Measurements from ENCODE around the gene GABPB1. TPM values are rescaled to one million over a fixed set of nuclear protein-coding genes. Genes with fewer than 3 reads are reported as not detected.
"Not testable (repeated sequence)": the region's sequence is repeated elsewhere in the genome, so short reads cannot be mapped to it uniquely, and the experiment has no call there.

Gene GABPB1
- polyA plus RNA-seq, result 10 to 100 TPM in 1 of 3 donors, 1 to 10 TPM in 2; 3.5 to 15.4 (median 6.7) TPM

- 0% methylated on average over 69 to 70 of the region's 70 CpGs for WGBS, 3 donors
- H3K27ac ChIP-seq (ENCODE audit: low read depth, low read length), result peak within 1 kb of the TSS; percentile 91
These were observed at the start of gene GABPB1 for GRCh38 chr15:50354838-50355618. GABPB1 (minus strand) TSS chr15:50355198; CDS start chr15:50309798, 45,400 bp downstream.

- not testable (repeated sequence) for H3K27ac ChIP-seq (ENCODE audit: low read depth, low read length)
- 77 to 93% (median 86%) methylated on average over 4 of the region's 4 CpGs for WGBS, 3 donors
These were observed 36.6 kb upstream of the GABPB1 start for GRCh38 chr15:50391561-50391960.

- H3K27ac ChIP-seq (ENCODE audit: low read depth, low read length), result no peak overlapping the region
- WGBS, 3 donors, result 34 to 60% (median 54%) methylated on average over 4 of the region's 4 CpGs
These were observed 35.7 kb upstream of the GABPB1 start for GRCh38 chr15:50390554-50391264.

- H3K27ac ChIP-seq (ENCODE audit: low read depth, low read length), result not testable (repeated sequence)
- 65 to 76% (median 72%) methylated on average over 5 of the region's 5 CpGs for WGBS, 3 donors
These were observed 27.4 kb upstream of the GABPB1 start for GRCh38 chr15:50382408-50382807.

GRCh38 chr15:50381438-50381837 is 26.4 kb upstream of the GABPB1 start:
- WGBS, 3 donors, result 42 to 71% (median 69%) methylated on average over 1 of the region's 1 CpG
- H3K27ac ChIP-seq (ENCODE audit: low read depth, low read length), result no peak overlapping the region

GRCh38 chr15:50380089-50380488 is 25.1 kb upstream of the GABPB1 start:
- H3K27ac ChIP-seq (ENCODE audit: low read depth, low read length), result no peak overlapping the region
- 41 to 88% (median 45%) methylated on average over 1 of the region's 1 CpG for WGBS, 3 donors

GRCh38 chr15:50379413-50379812 is 24.4 kb upstream of the GABPB1 start:
- WGBS, 3 donors, result 96 to 99% (median 98%) methylated on average over 7 of the region's 7 CpGs
- not testable (repeated sequence) for H3K27ac ChIP-seq (ENCODE audit: low read depth, low read length)

GRCh38 chr15:50378776-50379175 is 23.8 kb upstream of the GABPB1 start:
- no peak overlapping the region for H3K27ac ChIP-seq (ENCODE audit: low read depth, low read length)
- 95 to 100% (median 97%) methylated on average over 1 of the region's 1 CpG for WGBS, 3 donors

GRCh38 chr15:50377867-50378751 is 23.1 kb upstream of the GABPB1 start:
- 62 to 76% (median 69%) methylated on average over 3 of the region's 3 CpGs for WGBS, 3 donors
- H3K27ac ChIP-seq (ENCODE audit: low read depth, low read length), result no peak overlapping the region

GRCh38 chr15:50369564-50369963 is 14.6 kb upstream of the GABPB1 start:
- not testable (repeated sequence) for H3K27ac ChIP-seq (ENCODE audit: low read depth, low read length)
- 92 to 96% (median 96%) methylated on average over 8 of the region's 8 CpGs for WGBS, 3 donors

GRCh38 chr15:50365971-50366370 is 11.0 kb upstream of the GABPB1 start:
- no peak overlapping the region for H3K27ac ChIP-seq (ENCODE audit: low read depth, low read length)

GRCh38 chr15:50365570-50365969 is 10.6 kb upstream of the GABPB1 start:
- 90 to 98% (median 93%) methylated on average over 2 of the region's 2 CpGs for WGBS, 3 donors
- no peak overlapping the region for H3K27ac ChIP-seq (ENCODE audit: low read depth, low read length)

GRCh38 chr15:50363612-50364011 is 8.6 kb upstream of the GABPB1 start:
- H3K27ac ChIP-seq (ENCODE audit: low read depth, low read length), result no peak overlapping the region
- 84 to 94% (median 85%) methylated on average over 2 of the region's 2 CpGs for WGBS, 3 donors

- no peak overlapping the region for H3K27ac ChIP-seq (ENCODE audit: low read depth, low read length)
- 81 to 90% (median 88%) methylated on average over 6 of the region's 6 CpGs for WGBS, 3 donors
These were observed 6.8 kb upstream of the GABPB1 start for GRCh38 chr15:50361756-50362155.

- H3K27ac ChIP-seq (ENCODE audit: low read depth, low read length), result no peak overlapping the region
- 87 to 90% (median 90%) methylated on average over 1 of the region's 1 CpG for WGBS, 3 donors
These were observed 3.8 kb upstream of the GABPB1 start for GRCh38 chr15:50358845-50359244.

- WGBS, 3 donors, result 11 to 16% (median 11%) methylated on average over 2 of the region's 2 CpGs
These were observed 982 bp upstream of the GABPB1 start for GRCh38 chr15:50355980-50356379.

GRCh38 chr15:50355619-50355905 is 564 bp upstream of the GABPB1 start:
- H3K27ac ChIP-seq (ENCODE audit: low read depth, low read length), result peak overlapping the region; percentile 91
- WGBS, 3 donors, result 0 to 1% (median 0%) methylated on average over 8 of the region's 8 CpGs

More at GRCh38 chr15:50355980-50356379, 982 bp upstream of the GABPB1 start:
- no peak overlapping the region for H3K27ac ChIP-seq (ENCODE audit: low read depth, low read length)

- peak overlapping the region; percentile 91 for H3K27ac ChIP-seq (ENCODE audit: low read depth, low read length)
- 0% methylated on average over 56 to 79 of the region's 79 CpGs for WGBS, 3 donors
These were observed 792 bp downstream of the GABPB1 start for GRCh38 chr15:50353975-50354837.
